ENCODE measurements around the gene C4orf36.

Gene C4orf36

DNA sequence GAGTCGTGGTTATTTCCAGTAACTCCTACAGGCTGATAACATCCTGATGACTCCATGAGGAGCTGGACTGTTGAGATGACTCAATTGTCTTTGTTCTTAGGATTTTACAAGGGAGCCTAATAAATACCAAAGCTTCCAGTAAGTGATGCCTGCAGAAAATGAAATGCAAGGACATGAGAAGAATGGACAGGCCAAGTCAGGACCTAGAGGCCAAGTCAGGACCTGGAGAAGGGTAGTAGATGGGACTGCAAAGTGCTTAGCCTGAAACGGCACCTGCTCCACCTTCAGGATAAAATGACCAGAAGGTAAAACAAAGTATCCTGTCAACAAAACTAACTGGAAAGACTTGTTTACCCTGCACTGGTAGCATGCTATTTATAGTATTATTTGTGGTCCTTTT lies 36.6 kb downstream of the C4orf36 start:
- no peak for DNase-seq

DNA sequence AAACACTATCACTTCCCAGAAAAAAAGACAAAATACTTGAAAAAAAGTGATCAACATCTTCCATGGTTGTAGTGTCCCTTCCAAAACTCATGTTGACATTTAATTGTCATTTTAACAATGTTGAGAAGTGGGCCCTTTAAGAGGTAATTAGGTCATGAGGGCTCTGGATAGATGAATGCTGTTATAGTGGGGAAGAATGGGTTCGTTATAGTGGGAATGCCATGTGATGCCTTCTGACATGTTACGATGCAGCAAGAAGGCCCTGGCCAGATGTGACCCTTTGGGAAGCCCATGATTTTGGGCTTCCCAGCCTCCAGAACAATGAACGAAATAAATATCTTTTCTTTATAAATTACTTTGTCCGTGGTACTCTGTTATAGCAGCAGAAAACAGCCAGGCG lies 39.0 kb downstream of the C4orf36 start:
- DNase-seq = no peak

DNA sequence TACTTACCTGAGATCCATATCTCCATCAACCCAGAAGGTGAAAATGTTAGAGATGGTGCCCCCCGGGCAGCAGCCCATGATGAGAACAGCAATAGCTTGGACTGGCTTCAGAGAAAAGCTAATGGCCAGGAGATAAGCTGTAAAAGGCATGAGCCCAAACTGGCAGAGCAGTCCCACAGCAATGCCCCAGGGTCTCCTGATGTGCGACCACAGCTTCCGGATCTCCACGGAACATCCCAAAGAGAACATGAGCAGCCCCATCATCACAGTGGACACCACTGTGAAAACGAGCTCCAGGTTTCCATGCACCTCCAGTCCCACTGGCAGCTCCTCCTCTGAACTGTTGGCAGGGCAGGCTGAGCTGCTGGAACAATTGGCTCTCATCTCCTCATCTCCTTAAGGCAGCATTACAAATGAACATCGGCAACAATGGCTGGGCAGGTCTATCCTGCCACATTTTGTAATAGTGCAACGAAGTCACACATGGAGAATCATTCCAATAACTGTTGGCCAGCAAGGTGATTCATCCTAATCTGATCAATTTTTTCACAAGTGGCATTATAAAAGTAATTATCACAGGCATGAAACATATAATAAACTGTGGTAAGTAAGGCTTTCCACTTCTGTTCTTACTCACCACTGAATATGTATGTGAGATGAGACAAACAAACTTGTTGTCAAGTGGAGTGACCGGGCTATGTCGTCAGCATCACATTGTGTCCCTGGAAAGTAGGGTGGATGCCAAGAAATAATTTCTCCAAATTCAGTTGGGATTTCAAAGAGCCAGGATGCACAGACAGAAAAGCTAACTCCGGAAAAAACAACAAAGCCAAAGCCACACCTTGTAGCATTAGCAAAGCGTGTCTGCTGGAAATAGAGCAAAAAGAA lies 43.2 kb downstream of the C4orf36 start, which contains the start of gene SLC10A6:
Gene SLC10A6 (minus strand): TSS at position 653 of the 888 bp plus-strand sequence. CDS start 269 bp downstream, at position 384.
- no peak for DNase-seq

DNA sequence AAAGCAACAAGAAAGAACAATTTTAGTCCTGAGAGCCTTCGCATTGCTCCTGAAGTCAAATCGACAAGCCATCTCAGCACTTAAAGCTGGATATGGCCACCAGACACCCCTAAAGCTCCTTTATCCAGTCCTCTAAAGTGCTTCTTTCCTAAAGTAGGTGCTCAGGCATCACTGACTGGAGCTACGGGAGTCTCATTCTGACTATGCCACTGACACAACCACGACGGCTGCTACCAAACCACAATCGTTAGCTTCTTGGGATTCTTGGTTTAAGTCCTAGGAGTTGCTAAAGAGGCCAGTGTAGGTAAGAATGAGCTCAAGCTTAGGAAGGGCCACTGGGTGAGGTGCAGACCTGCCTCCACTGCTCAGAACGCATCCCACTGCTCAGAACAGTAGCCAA lies 44.1 kb downstream of the C4orf36 start:
- DNase-seq = no peak

DNA sequence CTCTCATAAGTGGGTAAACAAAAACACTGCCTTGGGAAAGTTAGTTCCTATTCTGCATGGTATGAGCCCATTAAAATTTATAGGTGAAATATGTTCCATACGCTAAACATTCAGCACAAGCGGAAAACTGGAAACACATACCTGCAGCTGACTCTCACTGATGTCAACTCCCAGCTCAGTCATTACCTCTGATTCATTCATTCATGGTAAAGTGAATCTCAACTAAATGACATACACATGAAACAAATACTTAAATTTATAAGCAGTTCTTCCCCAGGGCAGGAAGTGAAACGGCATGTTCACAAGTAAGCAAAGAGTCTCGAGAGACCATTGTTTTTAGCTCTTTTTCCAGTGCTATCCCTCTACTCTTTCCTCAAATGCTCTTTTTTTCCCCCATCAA lies 44.7 kb downstream of the C4orf36 start:
- no peak for DNase-seq

DNA sequence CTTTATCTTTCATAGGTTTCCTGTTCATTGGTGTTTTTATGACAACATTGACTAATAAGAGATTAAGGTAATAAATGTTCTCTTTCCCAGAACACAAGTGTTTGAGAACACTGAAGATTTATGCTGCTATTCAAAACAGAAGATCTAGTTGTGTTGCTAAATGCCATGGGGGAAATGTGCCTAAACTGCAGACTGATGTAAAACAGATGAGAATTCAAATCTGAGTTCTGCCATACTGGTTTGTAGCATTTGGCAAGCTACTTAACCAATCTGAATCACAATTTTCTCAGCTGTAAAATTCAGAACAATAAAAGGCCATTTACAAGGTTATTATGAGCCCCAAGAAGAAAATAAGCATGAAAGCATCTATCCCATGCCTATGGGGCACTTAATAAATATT lies 45.3 kb downstream of the C4orf36 start:
- no peak for DNase-seq

DNA sequence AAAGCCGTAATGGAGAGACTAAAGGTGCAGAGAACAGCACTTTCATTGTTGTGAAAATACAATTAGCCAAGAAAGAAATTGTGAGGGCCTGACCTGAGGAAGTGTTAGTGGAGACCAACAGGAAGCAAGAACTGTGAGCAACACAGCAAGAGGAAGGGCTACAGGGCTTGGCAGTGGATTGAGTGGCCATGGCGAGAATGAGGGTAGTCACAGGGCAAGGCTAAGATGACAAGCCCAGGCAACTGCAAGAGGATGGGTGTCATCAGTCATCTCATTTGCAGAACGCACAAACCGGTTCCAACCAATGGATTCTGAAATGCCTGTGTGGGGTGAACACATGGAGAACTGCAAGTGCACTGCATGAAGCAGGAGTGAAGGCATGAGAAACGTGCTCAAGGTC lies 46.6 kb downstream of the C4orf36 start:
- DNase-seq = no peak

DNA sequence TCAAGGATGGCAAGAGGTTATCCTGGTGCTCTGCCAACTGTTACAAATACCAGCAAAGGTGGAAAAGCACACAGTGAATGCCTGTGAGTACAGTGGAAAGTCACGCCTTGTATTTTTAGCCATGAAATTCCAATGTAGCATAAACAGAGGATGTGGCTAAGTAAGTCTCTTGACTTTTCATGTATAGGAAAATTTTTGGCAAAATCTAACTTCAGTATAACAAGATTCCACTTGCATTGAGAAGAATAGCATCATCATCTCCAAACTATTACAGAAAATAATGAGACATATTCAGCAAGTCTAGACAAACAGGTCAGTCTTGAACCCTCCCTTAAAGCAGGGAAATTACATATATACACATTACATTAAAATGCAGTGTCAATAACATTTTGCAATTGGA lies 50.9 kb downstream of the C4orf36 start:
- DNase-seq = no peak

DNA sequence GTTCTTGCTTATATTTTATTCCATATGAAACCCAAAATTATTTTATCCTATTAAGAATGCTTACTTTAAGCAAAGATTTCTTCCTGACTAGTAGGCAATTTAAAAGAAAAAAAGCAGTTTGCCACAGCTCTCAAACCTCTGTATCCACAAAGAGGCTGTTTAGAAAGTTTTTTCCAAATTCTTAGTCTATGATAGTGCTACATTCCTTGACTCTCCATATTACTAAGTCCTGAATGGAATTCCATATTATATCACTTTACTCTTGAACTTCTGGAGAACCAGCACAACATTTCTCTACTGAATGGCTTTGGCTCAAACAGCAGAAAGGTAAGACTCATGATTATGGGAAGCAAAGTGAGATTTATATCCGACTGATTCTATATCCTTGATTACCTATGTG lies 51.4 kb downstream of the C4orf36 start:
- DNase-seq = no peak

DNA sequence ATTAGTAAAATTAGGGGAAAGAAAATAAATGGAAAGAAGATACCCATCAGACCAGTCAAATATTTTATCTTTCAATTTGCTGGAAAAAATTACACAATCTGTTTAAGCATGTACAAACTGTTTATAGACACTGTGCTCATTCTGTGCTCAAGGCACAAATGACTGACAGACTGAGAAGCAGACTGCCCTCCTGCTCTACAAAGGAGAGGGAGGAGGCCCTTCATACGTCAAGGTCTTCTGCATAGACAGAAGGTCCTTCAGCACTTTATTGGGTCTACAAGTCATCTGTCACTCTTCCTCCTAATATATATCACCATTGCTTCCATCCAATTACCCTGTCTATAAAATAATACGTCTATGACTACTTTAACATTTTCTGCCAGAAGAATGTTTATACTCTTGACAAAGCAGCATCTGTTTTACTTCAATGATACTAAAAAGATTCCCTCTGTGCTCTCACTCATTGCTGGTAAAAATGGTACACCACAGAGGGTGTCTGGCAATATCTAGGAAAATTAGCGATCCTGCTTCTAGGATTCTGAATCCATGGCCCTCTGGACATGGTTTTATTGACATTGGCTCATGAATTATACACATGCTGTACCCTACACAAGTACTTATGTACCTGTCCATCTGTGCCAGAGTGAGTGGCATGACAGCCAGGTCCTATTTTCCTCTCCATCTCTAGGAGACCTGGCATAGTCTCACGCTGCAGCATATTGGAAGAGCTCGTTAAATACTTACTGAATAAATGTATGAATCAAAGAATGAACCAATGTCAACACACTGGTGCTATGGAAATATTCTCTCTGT lies 54.3 kb downstream of the C4orf36 start:
- DNase-seq = no peak

DNA sequence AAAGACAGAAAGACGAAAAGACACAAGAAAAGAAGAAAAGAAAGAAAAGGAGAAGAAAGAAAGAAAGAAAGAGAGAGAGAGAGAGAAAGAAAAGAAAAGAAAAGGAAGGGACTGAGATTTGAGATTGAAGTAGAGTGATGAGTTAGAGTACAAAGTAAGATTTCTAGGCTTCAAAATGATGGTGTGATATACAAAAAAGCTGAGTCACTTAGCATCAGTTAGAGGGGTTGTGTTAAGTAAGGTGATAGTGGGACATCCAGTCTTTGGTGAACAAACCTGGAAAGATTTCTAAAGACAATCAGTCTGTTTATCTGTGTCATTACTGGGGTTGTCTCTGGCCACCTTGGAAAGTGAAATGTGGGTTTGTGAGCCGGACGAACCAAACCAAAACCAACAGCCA lies 56.5 kb downstream of the C4orf36 start:
- no peak for DNase-seq

DNA sequence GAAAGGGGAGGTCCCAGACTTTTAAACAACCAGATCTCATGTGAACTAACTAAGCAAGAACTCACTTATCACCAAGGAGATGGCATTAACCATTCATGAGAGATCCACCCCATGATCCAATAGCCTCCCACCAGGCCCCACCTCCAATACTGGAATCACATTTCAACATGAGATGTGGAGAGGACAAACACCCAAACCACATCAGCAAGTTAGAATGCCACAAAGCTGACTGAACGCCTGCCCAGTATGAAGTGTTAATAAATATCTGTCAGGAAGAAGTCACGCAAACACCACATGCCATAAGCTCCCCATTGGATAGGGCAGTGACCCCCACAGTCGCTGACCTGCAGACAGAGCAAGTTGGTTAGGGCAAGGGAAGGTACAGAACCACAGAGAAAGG lies 57.3 kb downstream of the C4orf36 start:
- DNase-seq = no peak

DNA sequence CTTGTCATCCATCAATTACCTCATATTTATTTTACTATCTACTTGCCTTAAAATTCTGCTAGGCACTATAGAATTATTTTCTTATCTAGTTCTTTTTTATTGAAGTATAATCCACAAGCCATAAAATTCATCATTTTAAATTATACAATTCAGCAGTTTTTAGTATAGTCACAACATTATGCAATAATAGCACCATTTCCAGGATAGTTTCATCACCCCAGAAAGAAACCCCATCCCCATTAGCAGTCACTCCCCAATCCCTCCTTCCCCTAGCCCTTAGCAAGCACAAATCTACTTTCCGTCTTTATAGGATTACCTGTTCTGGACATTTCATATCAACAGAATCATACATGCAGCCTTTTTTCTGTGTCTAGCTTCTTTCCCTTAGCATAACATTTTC lies 58.6 kb downstream of the C4orf36 start:
- DNase-seq = no peak

DNA sequence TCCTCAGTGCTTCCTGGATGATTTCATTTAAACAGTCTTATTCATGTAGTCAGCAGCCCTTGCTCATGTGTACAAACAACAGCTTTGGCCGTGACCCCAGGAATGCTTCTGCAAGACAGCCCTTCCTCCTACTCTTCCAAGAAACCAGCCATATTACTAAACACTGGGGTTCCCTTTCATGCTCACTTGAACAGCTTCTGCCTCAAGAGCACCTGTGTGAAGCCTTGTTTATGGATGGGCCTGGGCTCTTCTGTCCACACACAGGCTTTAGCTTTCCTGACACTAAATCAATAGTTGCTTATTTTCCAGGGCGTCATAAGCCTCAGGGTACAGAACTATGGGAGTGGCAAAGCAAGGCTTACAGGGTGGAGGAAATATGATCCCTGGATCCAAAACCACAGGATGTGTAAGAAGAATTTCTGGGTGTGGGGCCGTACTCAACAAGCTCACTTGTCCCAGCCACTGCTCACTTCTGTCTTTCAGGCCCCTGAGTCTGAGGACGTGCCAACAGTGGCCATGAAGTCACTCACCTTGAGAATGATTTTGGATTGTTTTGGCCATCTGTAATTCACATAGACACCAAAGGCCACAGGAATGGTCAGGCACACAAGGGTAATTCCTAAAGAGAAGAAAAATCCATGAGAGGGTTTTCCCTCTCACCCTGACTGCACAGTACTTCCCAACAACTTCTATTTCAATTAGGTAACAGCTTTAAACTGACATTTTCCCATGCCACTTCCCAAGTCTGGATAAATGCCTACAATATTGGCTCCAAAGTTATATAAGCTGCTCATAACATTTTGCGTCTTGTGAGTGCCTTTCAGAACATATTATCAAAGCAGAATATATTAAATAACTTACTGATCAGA lies 60.7 kb downstream of the C4orf36 start:
- no peak for DNase-seq
